Neuronal stem cell (in vitro differentiated cells): ENCODE measurements around the gene PLEKHA7.

Source experiments
- DNase-seq: peaks from one replicate; pipeline ENCODE4 v3.0.0-alpha.2; 2013; ENCODE audit warnings: low spot score
- H2AFZ ChIP-seq: one replicate; pipeline ENCODE4 v1.6.1; 2013; ENCODE audit warnings: mild to moderate bottlenecking, low read length, inconsistent platforms
- H2AK5ac ChIP-seq: 2 replicates; pipeline ENCODE4 v1.6.1; 2013; ENCODE audit warnings: low read depth, mild to moderate bottlenecking, inconsistent platforms, low read length, moderate library complexity, mixed read lengths
- H2BK120ac ChIP-seq: 2 replicates; pipeline ENCODE4 v1.6.1; 2013; ENCODE audit warnings: low read depth, mild to moderate bottlenecking, inconsistent platforms, low read length, moderate library complexity, mixed read lengths
- H2BK12ac ChIP-seq: one replicate; pipeline ENCODE4 v1.6.1; 2013; ENCODE audit warnings: low read length, inconsistent platforms
- H2BK15ac ChIP-seq: 2 replicates; pipeline ENCODE4 v1.6.1; 2013; ENCODE audit warnings: mild to moderate bottlenecking, low read length, inconsistent platforms, mixed read lengths
- H2BK5ac ChIP-seq: one replicate; pipeline ENCODE4 v1.6.1; 2013; ENCODE audit warnings: inconsistent platforms, mild to moderate bottlenecking, low read length, moderate library complexity
- H3K14ac ChIP-seq: one replicate; pipeline ENCODE4 v1.6.1; 2013; ENCODE audit warnings: low read length, inconsistent platforms
- H3K18ac ChIP-seq: 2 replicates; pipeline ENCODE4 v1.6.1; 2013; ENCODE audit warnings: low read length, inconsistent platforms
- H3K23ac ChIP-seq: 2 replicates; pipeline ENCODE4 v1.6.1; 2013; ENCODE audit warnings: low read depth, mild to moderate bottlenecking, mixed read lengths, low read length, inconsistent platforms; ENCODE audit not compliant: poor library complexity
- H3K27ac ChIP-seq: replicated peaks from 3 replicates; pipeline ENCODE4 v1.5.1; 2013; ENCODE audit warnings: low read length, inconsistent platforms
- H3K27me3 ChIP-seq, 3 experiments: 2 replicates each; pipeline ENCODE4 v1.6.1; 2013; ENCODE audit warnings: low read length in 3 of 3, mild to moderate bottlenecking in 2 of 3, inconsistent platforms in 1 of 3, low read depth in 1 of 3, mixed read lengths in 1 of 3, moderate library complexity in 1 of 3; ENCODE audit not compliant: control insufficient read depth in 3 of 3, insufficient read depth in 3 of 3
- H3K36me3 ChIP-seq, 2 donors: replicated peaks in 1 of 2; 2 replicates each; pipeline ENCODE4 v1.6.1; 2013; ENCODE audit warnings: low read length in 2 of 2; ENCODE audit not compliant: control insufficient read depth in 2 of 2, insufficient read depth in 2 of 2
- H3K4ac ChIP-seq: 2 replicates; pipeline ENCODE4 v1.6.1; 2013; ENCODE audit warnings: inconsistent platforms, mild to moderate bottlenecking, low read length, moderate library complexity
- H3K4me1 ChIP-seq, 2 donors: 1 replicate in 1 of 2; 2 replicates in 1 of 2; pipeline ENCODE4 v1.6.1; 2013; ENCODE audit warnings: low read length in 2 of 2, low read depth in 1 of 2; ENCODE audit not compliant: control insufficient read depth in 2 of 2, insufficient read depth in 1 of 2
- H3K4me2 ChIP-seq: one replicate; pipeline ENCODE4 v1.6.1; 2013; ENCODE audit warnings: mild to moderate bottlenecking, low read length, inconsistent platforms; ENCODE audit not compliant: insufficient read depth, poor library complexity, severe bottlenecking
- H3K4me3 ChIP-seq, 2 donors: 2 replicates each; pipeline ENCODE4 v1.5.1; 2013; ENCODE audit warnings: low read length in 2 of 2, mild to moderate bottlenecking in 2 of 2, inconsistent platforms in 1 of 2, moderate library complexity in 1 of 2
- H3K79me1 ChIP-seq: one replicate; pipeline ENCODE4 v1.6.1; 2013; ENCODE audit warnings: low read depth, mild to moderate bottlenecking, inconsistent platforms, low read length, moderate library complexity
- H3K9ac ChIP-seq: one replicate; pipeline ENCODE4 v1.6.1; 2013; ENCODE audit warnings: mild to moderate bottlenecking, low read depth, low read length, inconsistent platforms; ENCODE audit not compliant: poor library complexity
- H3K9me3 ChIP-seq, 2 donors: replicated peaks in 1 of 2; 2 replicates each; pipeline versions ENCODE3 to v1.6.1; 2013; ENCODE audit warnings: low read length in 2 of 2, mild to moderate bottlenecking in 2 of 2, inconsistent platforms in 1 of 2, low read depth in 1 of 2, mixed read lengths in 1 of 2, moderate library complexity in 1 of 2; ENCODE audit not compliant: control insufficient read depth in 2 of 2, insufficient read depth in 1 of 2
- H4K8ac ChIP-seq: one replicate; pipeline ENCODE4 v1.6.1; 2013; ENCODE audit warnings: low read depth, mild to moderate bottlenecking, inconsistent platforms, low read length, moderate library complexity
- H4K91ac ChIP-seq: one replicate; pipeline ENCODE4 v1.6.1; 2013; ENCODE audit warnings: low read length, low read depth, mild to moderate bottlenecking, inconsistent platforms; ENCODE audit not compliant: poor library complexity
- WGBS, 2 donors: extraction: QIAGEN DNeasy Blood & Tissue Kit; methylation state at CpG; one replicate each; pipeline ENCODE4 v1.1.7; 2013; ENCODE audit warnings: missing lambda C conversion rate in 2 of 2, mixed read lengths in 1 of 2; ENCODE audit not compliant: insufficient read length in 2 of 2, insufficient replicate concordance in 1 of 2; ENCODE audit errors: extremely low coverage in 2 of 2; 5-methylcytosine and 5-hydroxymethylcytosine counted together

PLEKHA7 gene

DNA sequence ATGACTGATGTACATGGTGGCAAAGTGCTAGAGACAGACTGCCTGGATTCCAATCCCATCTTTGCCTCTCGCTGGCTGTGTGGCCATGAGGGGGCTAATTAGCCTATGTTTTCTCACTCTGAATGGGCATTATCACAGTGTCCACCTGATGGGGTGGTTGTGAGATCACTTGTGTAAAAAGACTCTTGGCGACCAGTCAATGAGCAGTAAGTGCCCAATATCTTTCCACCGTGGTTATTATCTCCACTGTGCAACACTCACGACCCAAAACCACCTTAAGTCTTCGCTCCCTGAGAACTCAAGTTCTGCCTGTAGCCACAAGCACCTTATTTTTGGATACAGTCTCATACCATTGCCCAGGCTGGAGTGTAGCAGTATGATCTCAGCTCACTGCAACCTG is 52.1 kb downstream of the PLEKHA7 start:
- Histone ChIP-seq H3K36me3 (no peaks in the 10 kb centered on the region), H3K4ac (no peak overlapping the region), H3K79me1 (no peaks in the 10 kb centered on the region), H2BK15ac (no peak overlapping the region), H3K27ac (no peak overlapping the region), H2BK120ac (no peak overlapping the region), H3K4me2 (no peak overlapping the region), H3K14ac (no peak overlapping the region), H3K4me3 (no peak overlapping the region), H2BK12ac (no peak overlapping the region), H3K27me3 (no peaks in the 10 kb centered on the region), H3K18ac (no peak overlapping the region), H2AK5ac (no peak overlapping the region), H3K9me3 (no peaks in the 10 kb centered on the region), H3K23ac (no peak overlapping the region), H2AFZ (no peak overlapping the region), H4K8ac (no peak overlapping the region), H4K91ac (no peak overlapping the region), H3K9ac (no peak overlapping the region), H2BK5ac (no peak overlapping the region), H3K4me1 (peaks cover 0 to 15% of the 10 kb centered on the region in 2 donors)
- no peak for DNase-seq
- no CpG with 5 or more reads among the region's 5 CpGs for WGBS, 2 donors

DNA sequence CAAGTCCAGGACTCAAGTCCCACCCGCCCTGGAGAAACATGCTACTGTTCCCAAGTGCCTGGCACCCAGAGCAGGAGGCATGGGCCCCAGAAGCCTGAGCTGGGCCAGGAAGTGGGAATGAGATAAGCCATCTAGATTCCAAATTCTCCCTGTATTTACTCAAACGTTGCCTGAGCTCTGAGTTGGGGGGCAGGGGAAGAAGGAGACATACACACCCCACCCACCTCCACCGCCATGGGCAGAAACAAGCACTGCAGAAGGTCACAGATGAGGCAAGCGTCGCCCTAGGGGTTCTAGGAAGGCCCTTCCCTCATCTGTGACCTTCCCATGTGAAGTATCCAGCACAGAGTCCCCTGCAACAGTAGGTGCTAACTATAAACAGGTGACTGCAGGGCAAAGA is 54.0 kb downstream of the PLEKHA7 start:
- H3K9ac ChIP-seq, result no peak overlapping the region
- WGBS, 2 donors, result no CpG with 5 or more reads among the region's 5 CpGs
- no peak overlapping the region for H4K91ac ChIP-seq

DNA sequence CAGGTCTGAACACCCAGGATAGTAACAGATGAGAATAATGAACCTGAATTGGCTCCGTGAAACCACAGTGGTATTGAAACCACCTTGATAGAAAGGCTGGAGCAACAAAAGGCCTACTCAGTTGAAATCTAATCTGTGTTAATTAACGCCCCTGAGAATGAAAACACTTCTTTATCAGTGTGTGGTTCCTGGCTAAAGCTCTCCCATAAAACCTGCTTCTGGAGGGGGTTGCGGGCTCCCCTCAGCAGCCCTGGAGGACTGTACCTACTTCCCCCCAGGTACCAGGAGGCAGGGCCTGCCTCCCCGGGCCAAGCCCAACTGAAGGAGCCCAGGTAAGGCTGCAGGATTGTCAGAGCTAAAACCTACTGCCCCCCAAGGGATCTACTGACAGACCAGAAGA is 54.6 kb downstream of the PLEKHA7 start:
- no peak overlapping the region for H2AFZ ChIP-seq
- no peak overlapping the region for H3K4me3 ChIP-seq
- H2BK120ac ChIP-seq, result no peak overlapping the region
- no peak overlapping the region for H3K4me2 ChIP-seq
- no peak overlapping the region for H4K8ac ChIP-seq
- no peak overlapping the region for H3K27ac ChIP-seq
- H3K79me1 ChIP-seq, result no peaks in the 10 kb centered on the region
- H2BK15ac ChIP-seq, result no peak overlapping the region
- H2BK12ac ChIP-seq, result no peak overlapping the region
- no peaks in the 10 kb centered on the region for H3K36me3 ChIP-seq
- H3K27me3 ChIP-seq, result no peaks in the 10 kb centered on the region
- no peak overlapping the region for H3K14ac ChIP-seq
- H3K9ac ChIP-seq, result no peak overlapping the region
- H3K4me1 ChIP-seq, result peaks cover 0 to 13% of the 10 kb centered on the region in 2 donors
- peak overlapping the region; percentile 46 for H3K18ac ChIP-seq
- no peak overlapping the region for H4K91ac ChIP-seq
- H3K23ac ChIP-seq, result peak overlapping the region; percentile 3
- no peak overlapping the region for H3K4ac ChIP-seq
- H3K9me3 ChIP-seq, result no peaks in the 10 kb centered on the region
- WGBS, 2 donors, result no CpG with 5 or more reads among the region's 4 CpGs
- no peak for DNase-seq
- H2BK5ac ChIP-seq, result no peak overlapping the region
- H2AK5ac ChIP-seq, result peak overlapping the region; percentile 28

More for the DNA sequence above, 54.0 kb downstream of the PLEKHA7 start:
- H3K27ac ChIP-seq, result no peak overlapping the region
- H2AFZ ChIP-seq, result no peak overlapping the region
- H2BK15ac ChIP-seq, result no peak overlapping the region
- H3K79me1 ChIP-seq, result no peaks in the 10 kb centered on the region
- peaks cover 0 to 13% of the 10 kb centered on the region in 2 donors for H3K4me1 ChIP-seq
- peak overlapping the region; percentile 73 for H2BK12ac ChIP-seq
- peak overlapping the region; percentile 63 for H3K18ac ChIP-seq
- H3K4me3 ChIP-seq, result no peak overlapping the region
- H3K9me3 ChIP-seq, result no peaks in the 10 kb centered on the region
- no peaks in the 10 kb centered on the region for H3K27me3 ChIP-seq
- H2BK5ac ChIP-seq, result no peak overlapping the region
- H3K14ac ChIP-seq, result peak overlapping the region; percentile 10
- H3K23ac ChIP-seq, result peak overlapping the region; percentile 3
- no peak for DNase-seq
- H3K4me2 ChIP-seq, result no peak overlapping the region
- H3K4ac ChIP-seq, result no peak overlapping the region
- no peaks in the 10 kb centered on the region for H3K36me3 ChIP-seq
- no peak overlapping the region for H4K8ac ChIP-seq
- peak overlapping the region; percentile 28 for H2AK5ac ChIP-seq
- H2BK120ac ChIP-seq, result no peak overlapping the region

DNA sequence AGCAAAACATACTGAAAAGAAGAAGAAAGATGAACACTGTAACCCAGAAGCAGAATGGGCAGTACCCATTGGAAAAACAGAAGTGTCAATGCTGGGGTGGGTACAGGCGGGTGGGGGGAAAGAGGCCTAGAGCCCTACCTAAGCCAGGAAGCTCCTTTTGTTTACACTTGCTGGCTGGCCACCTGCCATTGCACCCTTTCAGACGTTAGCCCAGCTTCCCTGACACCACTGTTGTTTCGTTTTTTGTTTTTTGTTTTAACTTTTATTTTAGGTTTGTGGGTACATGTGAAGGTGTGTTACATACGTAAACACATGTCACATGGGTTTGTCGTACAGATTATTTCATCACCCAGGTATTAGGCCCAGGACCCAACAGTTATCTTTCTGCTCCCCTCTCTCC is 55.4 kb downstream of the PLEKHA7 start:
- Histone ChIP-seq H3K36me3 (no peaks in the 10 kb centered on the region), H3K27ac (no peak overlapping the region), H3K4me2 (no peak overlapping the region), H2AFZ (no peak overlapping the region), H2BK15ac (no peak overlapping the region), H3K4me3 (no peak overlapping the region), H2BK120ac (no peak overlapping the region), H3K14ac (no peak overlapping the region), H3K4ac (no peak overlapping the region), H3K23ac (no peak overlapping the region), H4K91ac (no peak overlapping the region), H3K9ac (no peak overlapping the region), H2BK5ac (no peak overlapping the region), H2BK12ac (no peak overlapping the region), H3K18ac (no peak overlapping the region), H2AK5ac (no peak overlapping the region), H3K27me3 (no peaks in the 10 kb centered on the region), H3K79me1 (no peaks in the 10 kb centered on the region), H4K8ac (no peak overlapping the region), H3K4me1 (peaks cover 0 to 13% of the 10 kb centered on the region in 2 donors), H3K9me3 (no peaks in the 10 kb centered on the region)
- WGBS, 2 donors, result no CpG with 5 or more reads among the region's 5 CpGs
- no peak for DNase-seq
